ENCODE measurements around the gene XPC.

Gene XPC

DNA sequence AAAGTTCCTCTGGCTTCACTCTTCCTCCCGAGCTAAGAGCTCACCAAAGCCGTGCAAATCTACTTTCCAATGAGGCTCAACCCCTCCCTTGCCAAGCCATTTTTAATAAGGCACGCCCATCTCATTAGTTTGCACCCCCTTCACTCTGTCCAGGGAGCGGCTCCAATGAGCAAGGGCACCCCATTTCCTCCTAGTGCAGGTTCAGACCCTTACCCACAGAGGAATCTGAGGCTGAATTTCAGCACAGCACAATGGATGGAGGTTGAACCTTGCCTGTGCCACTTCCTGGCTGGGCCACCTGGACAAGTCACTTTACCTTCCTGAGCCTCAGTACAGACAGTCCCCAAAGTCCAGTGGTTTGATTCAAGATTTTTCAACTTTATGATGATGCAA, 25.4 kb downstream of the XPC start:
- Histone ChIP-seq H3K9ac (ENCODE audit: low read length) (no peak overlapping the region), H3K9me3 (ENCODE audit: low read length) (no peaks in the 10 kb centered on the region), H3K4me3 (ENCODE audit: low read depth in 1 of 2, low read length in 2 of 2) (no peak overlapping the region), H3K27me3 (ENCODE audit: control insufficient read depth in 1 of 2, insufficient read depth in 2 of 2, low read length in 2 of 2) (no peaks in the 10 kb centered on the region), H3K36me3 (ENCODE audit: insufficient read depth, low read length) (peaks cover 59% of the 10 kb centered on the region), H3K4me1 (ENCODE audit: insufficient read depth, low read length) (no peaks in the 10 kb centered on the region), H3K27ac (ENCODE audit: low read depth, low read length) (no peak overlapping the region)

DNA sequence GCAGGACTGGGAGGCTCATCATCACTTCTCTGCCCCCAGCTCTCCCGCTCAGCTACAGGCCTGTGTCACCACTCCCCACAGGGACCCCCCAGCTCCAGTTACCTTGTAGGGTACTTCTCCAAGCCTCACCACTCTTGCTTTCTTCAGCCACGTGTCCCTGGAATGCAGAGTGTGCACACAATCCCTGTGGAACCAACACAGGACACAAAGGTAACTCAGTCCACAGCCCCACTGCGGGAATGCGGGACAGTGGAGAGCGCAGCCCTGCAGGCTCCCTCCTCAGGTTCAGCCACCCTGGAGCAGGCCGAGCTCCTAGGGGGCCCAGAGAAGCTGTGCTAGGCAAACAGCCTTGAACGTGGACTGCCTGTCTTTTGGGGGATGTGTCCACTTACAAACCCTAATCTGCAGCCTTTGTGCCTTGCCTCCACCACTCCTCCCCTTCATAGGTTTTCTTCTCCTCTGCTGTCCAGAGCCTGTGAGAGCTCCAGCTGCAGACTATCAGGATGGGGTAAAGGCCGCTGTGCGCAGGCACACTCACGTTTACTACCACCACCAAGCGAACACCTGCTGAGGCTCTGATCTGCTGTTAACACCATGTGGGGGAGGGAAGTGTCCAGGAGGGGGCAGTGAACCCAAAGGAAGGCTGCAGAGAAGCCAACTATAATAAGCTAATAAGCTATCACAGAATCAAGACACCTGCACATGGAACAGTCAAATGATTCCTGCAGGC, 26.0 kb downstream of the XPC start:
- Histone ChIP-seq H3K4me1 (ENCODE audit: insufficient read depth, low read length) (no peaks in the 10 kb centered on the region), H3K36me3 (ENCODE audit: insufficient read depth, low read length) (peaks cover 59% of the 10 kb centered on the region), H3K27me3 (ENCODE audit: control insufficient read depth in 1 of 2, insufficient read depth in 2 of 2, low read length in 2 of 2) (no peaks in the 10 kb centered on the region), H3K9ac (ENCODE audit: low read length) (no peak overlapping the region), H3K4me3 (ENCODE audit: low read depth in 1 of 2, low read length in 2 of 2) (no peak overlapping the region), H3K9me3 (ENCODE audit: low read length) (no peaks in the 10 kb centered on the region), H3K27ac (ENCODE audit: low read depth, low read length) (no peak overlapping the region)

DNA sequence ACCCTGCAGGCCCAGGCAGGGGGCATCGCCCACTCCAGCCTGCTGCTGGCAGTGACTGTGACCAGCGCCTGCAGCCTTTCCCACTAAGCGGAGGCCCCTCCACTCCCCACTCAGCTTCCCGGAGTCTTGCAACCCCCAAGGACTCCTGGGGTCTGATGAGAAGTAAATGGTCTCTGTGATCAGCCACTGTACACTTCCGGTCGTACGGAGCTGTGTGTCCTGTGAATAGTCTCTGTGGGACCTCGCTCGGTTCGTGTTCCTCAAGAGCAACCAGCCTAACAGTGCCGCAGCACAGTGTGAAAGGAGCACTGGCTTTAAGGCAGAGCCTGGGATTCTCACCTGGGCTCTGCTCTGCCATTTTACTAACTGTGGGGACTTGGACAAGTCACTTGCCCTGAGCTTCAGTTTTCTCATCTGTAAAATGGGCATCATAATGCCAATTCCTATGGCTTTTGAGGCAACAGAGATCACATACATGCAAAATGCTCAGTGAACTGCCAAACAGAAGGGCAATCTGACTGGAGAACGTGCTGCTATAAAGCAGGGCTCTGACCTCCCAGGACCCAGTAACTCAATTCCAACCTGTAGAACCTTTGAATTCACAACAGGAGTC, 26.8 kb downstream of the XPC start:
- Histone ChIP-seq H3K4me1 (ENCODE audit: insufficient read depth, low read length) (no peaks in the 10 kb centered on the region), H3K9ac (ENCODE audit: low read length) (no peak overlapping the region), H3K27ac (ENCODE audit: low read depth, low read length) (no peak overlapping the region), H3K9me3 (ENCODE audit: low read length) (no peaks in the 10 kb centered on the region), H3K36me3 (ENCODE audit: insufficient read depth, low read length) (peaks cover 59% of the 10 kb centered on the region), H3K4me3 (ENCODE audit: low read depth in 1 of 2, low read length in 2 of 2) (no peak overlapping the region), H3K27me3 (ENCODE audit: control insufficient read depth in 1 of 2, insufficient read depth in 2 of 2, low read length in 2 of 2) (no peaks in the 10 kb centered on the region)

DNA sequence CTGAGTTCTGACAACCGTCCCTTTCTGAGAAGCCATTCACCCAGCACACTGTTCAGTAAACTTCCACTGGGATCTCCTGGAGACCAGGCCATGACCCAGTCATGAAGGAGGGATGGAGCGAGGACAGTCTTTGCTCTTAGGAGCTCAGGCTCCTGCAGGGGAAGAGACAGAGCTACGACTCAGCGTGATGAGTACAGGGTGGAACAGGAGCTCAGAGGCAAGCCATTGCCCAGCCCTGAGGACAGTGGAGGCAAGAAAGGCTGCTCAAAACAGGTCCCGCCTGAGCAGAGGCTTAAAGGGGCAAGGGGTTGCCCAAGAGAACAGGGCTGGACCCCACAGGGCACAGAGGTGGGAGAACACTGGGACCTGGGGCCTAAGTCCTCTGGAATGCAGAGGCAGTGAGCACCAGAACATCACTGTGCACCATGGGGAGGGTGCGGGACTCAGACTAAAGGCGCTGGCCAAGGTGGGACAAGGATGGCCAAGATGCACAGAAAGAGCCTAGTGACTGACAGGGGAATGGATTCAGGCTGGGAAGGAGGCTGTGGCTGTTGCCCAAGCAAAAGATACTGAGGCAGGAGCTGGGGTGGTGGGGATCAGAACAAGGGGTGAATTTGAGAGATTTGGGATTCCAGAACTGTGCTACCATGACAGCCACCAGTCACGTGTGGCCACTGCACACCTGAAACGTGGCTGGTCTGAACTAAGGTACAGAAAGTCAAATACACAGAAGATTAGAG, 27.7 kb downstream of the XPC start:
- Histone ChIP-seq H3K27ac (ENCODE audit: low read depth, low read length) (no peak overlapping the region), H3K27me3 (ENCODE audit: control insufficient read depth in 1 of 2, insufficient read depth in 2 of 2, low read length in 2 of 2) (no peaks in the 10 kb centered on the region), H3K36me3 (ENCODE audit: insufficient read depth, low read length) (peaks cover 58% of the 10 kb centered on the region), H3K4me1 (ENCODE audit: insufficient read depth, low read length) (peaks cover 2% of the 10 kb centered on the region), H3K4me3 (ENCODE audit: low read depth in 1 of 2, low read length in 2 of 2) (no peak overlapping the region), H3K9ac (ENCODE audit: low read length) (no peak overlapping the region), H3K9me3 (ENCODE audit: low read length) (no peaks in the 10 kb centered on the region)

DNA sequence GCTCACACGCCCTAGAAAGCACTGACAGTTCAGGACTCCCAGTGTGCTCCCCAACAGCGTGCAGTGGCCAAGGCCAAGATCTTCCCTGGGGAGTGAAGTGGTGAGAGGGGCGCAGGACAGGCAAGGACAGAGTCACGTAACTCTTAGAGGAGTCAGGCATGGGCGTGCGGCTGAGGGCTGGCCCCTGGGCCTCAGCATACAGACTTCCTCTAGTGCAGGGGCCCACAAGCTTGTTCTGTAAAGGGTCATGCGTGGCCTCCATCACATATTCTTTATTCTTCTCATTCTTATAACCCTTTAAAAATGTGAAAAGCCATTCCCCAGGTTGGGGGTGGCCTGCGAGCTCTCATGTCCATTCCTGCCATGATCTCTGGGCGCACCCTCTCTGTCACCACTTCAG, 28.3 kb downstream of the XPC start:
- H3K9ac ChIP-seq (ENCODE audit: low read length), result no peak overlapping the region
- H3K4me1 ChIP-seq (ENCODE audit: insufficient read depth, low read length), result peaks cover 8% of the 10 kb centered on the region
- no peak overlapping the region for H3K4me3 ChIP-seq (ENCODE audit: low read depth in 1 of 2, low read length in 2 of 2)
- H3K27me3 ChIP-seq (ENCODE audit: control insufficient read depth in 1 of 2, insufficient read depth in 2 of 2, low read length in 2 of 2), result no peaks in the 10 kb centered on the region
- H3K9me3 ChIP-seq (ENCODE audit: low read length), result no peaks in the 10 kb centered on the region
- no peak overlapping the region for H3K27ac ChIP-seq (ENCODE audit: low read depth, low read length)
- H3K36me3 ChIP-seq (ENCODE audit: insufficient read depth, low read length), result peaks cover 58% of the 10 kb centered on the region

DNA sequence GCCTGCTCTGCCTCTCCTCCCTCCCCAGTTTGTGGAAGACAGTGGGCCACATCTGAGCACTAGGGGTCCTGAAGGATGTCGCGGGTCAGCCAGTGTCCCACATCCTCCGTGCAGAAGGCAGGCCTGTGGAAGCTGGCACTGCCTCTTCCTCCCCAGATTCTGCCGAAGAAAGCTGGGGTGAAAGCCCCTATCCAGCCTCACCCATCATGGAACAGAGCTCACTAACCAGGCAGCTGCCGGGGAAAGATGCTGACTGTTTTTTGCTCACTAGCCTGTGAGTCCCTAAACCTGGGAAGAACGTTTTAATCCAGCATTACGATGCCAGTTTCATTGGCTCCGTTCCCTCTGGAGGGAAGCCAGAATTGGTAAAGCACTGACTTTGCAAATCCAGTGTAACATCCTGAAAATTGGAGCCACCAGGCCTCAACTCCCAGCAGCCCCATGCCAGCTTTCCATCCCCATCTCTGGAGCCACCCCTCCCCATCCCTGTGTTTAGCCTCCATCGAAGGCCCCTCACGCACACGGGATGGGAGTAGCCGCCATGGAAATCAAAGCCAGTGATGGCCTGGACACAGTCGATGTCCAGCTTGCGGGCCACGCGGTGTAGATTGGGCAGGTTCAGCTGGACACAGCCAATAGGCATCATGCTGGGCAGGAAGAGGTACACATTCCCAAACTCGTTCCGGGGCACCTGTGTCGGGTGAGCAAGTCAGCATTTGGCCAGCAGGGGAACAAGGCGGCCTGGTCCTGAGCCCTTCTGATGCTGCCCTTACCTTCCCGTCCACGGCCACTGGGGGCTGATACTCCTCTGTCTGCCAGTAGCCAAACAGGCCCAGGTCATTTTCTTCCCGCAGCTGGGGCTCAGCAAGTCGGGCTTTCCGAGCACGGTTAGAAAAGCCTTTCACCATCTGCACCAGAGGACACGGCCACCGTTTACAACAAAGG, 30.1 kb downstream of the XPC start:
- H3K36me3 ChIP-seq (ENCODE audit: insufficient read depth, low read length), result peaks cover 47% of the 10 kb centered on the region
- no peak overlapping the region for H3K27ac ChIP-seq (ENCODE audit: low read depth, low read length)
- H3K27me3 ChIP-seq (ENCODE audit: control insufficient read depth in 1 of 2, insufficient read depth in 2 of 2, low read length in 2 of 2), result no peaks in the 10 kb centered on the region

DNA sequence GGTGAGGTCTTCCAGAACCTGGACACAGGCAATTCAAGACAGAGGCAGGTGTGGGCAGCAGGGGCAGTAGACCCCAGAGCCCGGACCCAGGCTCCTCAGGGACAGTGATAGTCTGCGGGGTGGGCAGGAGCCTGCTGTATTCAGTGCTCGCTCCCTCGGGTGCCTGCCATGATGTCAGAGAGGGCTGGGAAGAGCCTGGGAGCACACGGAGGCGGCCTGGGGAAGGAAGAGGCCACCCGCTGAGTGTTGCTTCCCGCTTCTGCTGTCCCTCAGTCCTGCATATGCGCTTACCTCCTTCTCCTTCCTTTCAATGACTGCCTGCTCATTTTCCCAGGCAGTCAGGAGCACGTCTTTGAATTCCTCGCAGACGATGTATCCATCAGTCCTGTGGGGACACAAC, 30.8 kb downstream of the XPC start:
- Histone ChIP-seq H3K4me3 (ENCODE audit: low read depth in 1 of 2, low read length in 2 of 2) (no peak overlapping the region), H3K9ac (ENCODE audit: low read length) (no peak overlapping the region), H3K27ac (ENCODE audit: low read depth, low read length) (no peak overlapping the region), H3K27me3 (ENCODE audit: control insufficient read depth in 1 of 2, insufficient read depth in 2 of 2, low read length in 2 of 2) (no peaks in the 10 kb centered on the region), H3K4me1 (ENCODE audit: insufficient read depth, low read length) (peaks cover 31% of the 10 kb centered on the region), H3K9me3 (ENCODE audit: low read length) (no peaks in the 10 kb centered on the region), H3K36me3 (ENCODE audit: insufficient read depth, low read length) (peaks cover 46% of the 10 kb centered on the region)

More for the DNA sequence above, 30.1 kb downstream of the XPC start:
- no peak overlapping the region for H3K4me3 ChIP-seq (ENCODE audit: low read depth in 1 of 2, low read length in 2 of 2)
- H3K4me1 ChIP-seq (ENCODE audit: insufficient read depth, low read length), result peaks cover 24% of the 10 kb centered on the region
- no peak overlapping the region for H3K9ac ChIP-seq (ENCODE audit: low read length)
- H3K9me3 ChIP-seq (ENCODE audit: low read length), result no peaks in the 10 kb centered on the region

DNA sequence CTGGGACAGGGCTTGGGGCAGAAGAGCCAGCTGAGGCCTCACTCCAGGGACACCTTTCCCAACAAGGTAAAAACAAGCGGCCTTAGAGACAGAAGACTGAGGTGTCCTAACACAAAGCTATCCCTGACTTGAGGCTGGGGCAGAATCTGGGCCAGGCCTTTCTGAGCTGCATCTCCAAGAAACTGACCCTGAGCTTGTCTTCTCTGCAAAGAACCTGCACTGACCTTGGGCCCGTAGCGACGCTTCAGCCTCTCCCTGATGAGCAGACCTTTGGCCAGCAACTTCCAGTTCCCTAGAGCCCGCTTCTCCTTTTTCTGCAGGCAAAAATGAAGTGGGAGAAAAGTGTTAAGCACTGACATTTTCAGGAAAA, 31.4 kb downstream of the XPC start:
- H3K4me1 ChIP-seq (ENCODE audit: insufficient read depth, low read length), result peaks cover 34% of the 10 kb centered on the region
- H3K9ac ChIP-seq (ENCODE audit: low read length), result no peak overlapping the region
- no peaks in the 10 kb centered on the region for H3K9me3 ChIP-seq (ENCODE audit: low read length)
- H3K36me3 ChIP-seq (ENCODE audit: insufficient read depth, low read length), result peaks cover 46% of the 10 kb centered on the region
- H3K4me3 ChIP-seq (ENCODE audit: low read depth in 1 of 2, low read length in 2 of 2), result no peak overlapping the region
- H3K27ac ChIP-seq (ENCODE audit: low read depth, low read length), result no peak overlapping the region
- no peaks in the 10 kb centered on the region for H3K27me3 ChIP-seq (ENCODE audit: control insufficient read depth in 1 of 2, insufficient read depth in 2 of 2, low read length in 2 of 2)

DNA sequence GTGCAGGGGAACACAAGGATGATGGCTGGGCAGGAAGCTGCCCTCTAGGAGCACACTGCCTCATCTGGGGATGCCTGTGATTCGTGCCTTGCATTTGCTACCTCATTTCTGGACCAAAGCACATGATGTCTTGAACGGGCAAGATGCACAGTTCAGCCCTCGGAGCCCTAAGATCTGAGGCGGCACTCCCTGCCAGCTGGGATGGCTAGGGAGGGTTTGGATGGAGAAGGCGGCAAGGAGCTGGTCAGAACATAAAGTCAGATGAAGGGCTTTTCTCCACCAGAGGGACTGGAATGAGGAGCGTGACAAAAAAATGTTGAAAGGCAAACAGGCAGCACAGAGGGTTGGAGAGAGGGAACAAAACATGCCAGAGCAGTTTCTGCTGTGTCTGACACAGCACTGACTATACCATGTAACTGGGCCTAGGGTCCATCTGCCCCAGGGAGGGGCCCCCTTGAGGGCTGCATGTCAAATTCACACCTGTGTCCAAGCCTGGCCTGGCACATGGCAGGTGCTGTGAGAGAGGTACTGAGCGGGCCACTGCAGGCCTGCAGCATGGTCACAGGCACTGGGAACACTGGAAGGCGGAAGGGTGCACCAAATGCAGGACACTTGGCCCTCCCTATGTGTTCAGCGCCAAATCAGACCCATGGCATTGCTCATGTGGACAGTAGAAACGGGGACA, 31.9 kb downstream of the XPC start:
- peak overlapping the region; percentile 94 for H3K27ac ChIP-seq (ENCODE audit: low read depth, low read length)
- peaks cover 34% of the 10 kb centered on the region for H3K4me1 ChIP-seq (ENCODE audit: insufficient read depth, low read length)
- no peak overlapping the region for H3K4me3 ChIP-seq (ENCODE audit: low read depth in 1 of 2, low read length in 2 of 2)
- H3K36me3 ChIP-seq (ENCODE audit: insufficient read depth, low read length), result peaks cover 46% of the 10 kb centered on the region
- no peak overlapping the region for H3K9ac ChIP-seq (ENCODE audit: low read length)
- H3K27me3 ChIP-seq (ENCODE audit: control insufficient read depth in 1 of 2, insufficient read depth in 2 of 2, low read length in 2 of 2), result no peaks in the 10 kb centered on the region
- no peaks in the 10 kb centered on the region for H3K9me3 ChIP-seq (ENCODE audit: low read length)

DNA sequence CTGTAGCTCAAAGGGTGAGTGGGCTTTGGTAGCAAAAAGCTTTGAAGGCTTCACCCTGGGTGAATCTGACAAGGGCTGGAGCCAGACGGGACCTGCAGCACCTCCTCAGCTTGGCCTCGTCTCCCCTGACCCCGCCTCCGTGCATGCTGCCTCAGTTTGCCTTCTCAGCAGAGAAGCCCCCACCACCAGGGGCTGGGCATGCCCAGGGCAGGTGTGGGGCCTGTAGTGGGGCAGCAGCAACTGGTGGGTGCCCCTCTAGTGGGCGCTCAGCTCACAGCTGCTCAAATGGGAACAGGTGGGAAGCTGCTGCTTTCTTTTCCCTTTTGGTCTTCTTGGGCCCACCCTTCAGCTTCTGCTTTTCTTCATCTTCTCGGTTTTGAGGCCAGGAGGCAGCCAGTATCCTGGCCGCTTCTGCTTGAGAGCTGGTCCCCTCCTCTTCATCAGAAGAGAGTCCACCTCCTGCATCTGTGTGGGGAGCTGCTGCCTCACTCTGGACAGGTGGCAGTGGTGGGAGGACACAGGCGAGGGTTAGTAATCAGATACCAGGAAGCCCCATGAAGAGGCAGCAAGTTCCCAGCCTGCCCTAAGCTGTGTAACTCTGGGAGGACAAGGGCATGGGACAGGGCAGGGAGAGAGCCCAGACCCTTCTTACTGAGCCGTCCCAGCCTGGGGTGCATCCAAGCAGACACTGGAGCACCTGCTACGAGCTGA, 32.6 kb downstream of the XPC start:
- Histone ChIP-seq H3K4me1 (ENCODE audit: insufficient read depth, low read length) (peaks cover 34% of the 10 kb centered on the region), H3K9ac (ENCODE audit: low read length) (no peak overlapping the region), H3K27me3 (ENCODE audit: control insufficient read depth in 1 of 2, insufficient read depth in 2 of 2, low read length in 2 of 2) (no peaks in the 10 kb centered on the region)

More for the DNA sequence above, 32.6 kb downstream of the XPC start:
- Histone ChIP-seq H3K9me3 (ENCODE audit: low read length) (no peaks in the 10 kb centered on the region), H3K36me3 (ENCODE audit: insufficient read depth, low read length) (peaks cover 49% of the 10 kb centered on the region), H3K4me3 (ENCODE audit: low read depth in 1 of 2, low read length in 2 of 2) (no peak overlapping the region), H3K27ac (ENCODE audit: low read depth, low read length) (peak overlapping the region; percentile 94)
